22Rv1 (cell line): Measurements from ENCODE around the gene SLC40A1.

Source experiments
- H3K27ac ChIP-seq: fragments of 450-650 bp; 2 replicates; pipeline ENCODE4 v1.5.1; 2017
- ZFX ChIP-seq: fragments of 450-650 bp; IDR thresholded peaks from 2 replicates; pipeline ENCODE4 v1.6.1; 2017; ENCODE audit warnings: antibody characterized with exemption, borderline replicate concordance
- TF ChIP-seq, protein P1 (sequence below): fragments of 450-650 bp; IDR thresholded peaks from 2 replicates; pipeline ENCODE4 v1.5.1; 2017; ENCODE audit warnings: mild to moderate bottlenecking

Gene SLC40A1

DNA sequence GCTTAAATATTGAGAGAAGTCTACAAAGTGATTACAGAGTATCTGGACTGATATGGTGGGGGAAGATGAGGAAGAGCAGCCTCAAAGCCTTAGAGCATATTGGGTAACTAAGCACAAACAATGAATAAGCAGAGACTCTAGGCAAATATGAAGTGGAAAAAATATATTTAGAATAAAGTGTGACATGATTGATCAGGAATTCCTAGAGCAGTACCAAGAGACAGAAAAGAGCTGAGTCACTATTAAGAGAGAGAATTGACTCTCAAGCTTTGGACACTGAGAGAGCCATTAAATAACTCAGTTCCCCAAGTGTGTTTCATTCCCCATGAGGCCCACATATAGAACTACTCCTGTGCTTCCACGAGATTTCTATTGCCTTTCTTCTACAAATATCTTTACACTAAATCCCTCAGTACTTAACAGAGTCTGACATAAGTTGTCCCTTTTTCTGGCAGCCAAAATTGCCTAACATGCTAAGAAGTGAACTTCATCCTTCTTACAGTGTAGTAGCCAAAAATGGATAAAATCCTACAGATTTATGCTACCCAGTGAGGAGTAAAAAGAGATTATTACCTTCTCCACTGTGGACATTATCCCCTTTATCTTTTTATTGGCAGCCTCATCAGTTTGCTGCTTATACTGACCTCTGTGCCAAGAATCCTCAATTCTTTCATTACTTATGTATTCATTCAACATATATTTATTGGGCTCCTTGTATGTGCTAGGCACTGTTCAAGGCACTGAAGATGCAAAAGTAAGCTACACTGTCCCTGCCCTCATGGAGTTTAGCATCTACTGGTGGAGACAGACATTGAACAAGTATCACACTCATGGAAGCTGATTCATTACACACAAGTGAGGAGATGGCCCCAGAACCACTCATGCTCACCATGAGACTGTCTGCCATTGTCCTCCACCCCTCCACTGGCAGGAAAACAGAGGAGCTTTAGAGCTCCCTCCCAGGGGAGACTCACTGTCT lies 45.4 kb downstream of the SLC40A1 start:
- H3K27ac ChIP-seq = no peak overlapping the region
- TF ChIP-seq ZFX = no peak
- TF ChIP-seq, protein P1, sequence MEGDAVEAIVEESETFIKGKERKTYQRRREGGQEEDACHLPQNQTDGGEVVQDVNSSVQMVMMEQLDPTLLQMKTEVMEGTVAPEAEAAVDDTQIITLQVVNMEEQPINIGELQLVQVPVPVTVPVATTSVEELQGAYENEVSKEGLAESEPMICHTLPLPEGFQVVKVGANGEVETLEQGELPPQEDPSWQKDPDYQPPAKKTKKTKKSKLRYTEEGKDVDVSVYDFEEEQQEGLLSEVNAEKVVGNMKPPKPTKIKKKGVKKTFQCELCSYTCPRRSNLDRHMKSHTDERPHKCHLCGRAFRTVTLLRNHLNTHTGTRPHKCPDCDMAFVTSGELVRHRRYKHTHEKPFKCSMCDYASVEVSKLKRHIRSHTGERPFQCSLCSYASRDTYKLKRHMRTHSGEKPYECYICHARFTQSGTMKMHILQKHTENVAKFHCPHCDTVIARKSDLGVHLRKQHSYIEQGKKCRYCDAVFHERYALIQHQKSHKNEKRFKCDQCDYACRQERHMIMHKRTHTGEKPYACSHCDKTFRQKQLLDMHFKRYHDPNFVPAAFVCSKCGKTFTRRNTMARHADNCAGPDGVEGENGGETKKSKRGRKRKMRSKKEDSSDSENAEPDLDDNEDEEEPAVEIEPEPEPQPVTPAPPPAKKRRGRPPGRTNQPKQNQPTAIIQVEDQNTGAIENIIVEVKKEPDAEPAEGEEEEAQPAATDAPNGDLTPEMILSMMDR = no peak

DNA sequence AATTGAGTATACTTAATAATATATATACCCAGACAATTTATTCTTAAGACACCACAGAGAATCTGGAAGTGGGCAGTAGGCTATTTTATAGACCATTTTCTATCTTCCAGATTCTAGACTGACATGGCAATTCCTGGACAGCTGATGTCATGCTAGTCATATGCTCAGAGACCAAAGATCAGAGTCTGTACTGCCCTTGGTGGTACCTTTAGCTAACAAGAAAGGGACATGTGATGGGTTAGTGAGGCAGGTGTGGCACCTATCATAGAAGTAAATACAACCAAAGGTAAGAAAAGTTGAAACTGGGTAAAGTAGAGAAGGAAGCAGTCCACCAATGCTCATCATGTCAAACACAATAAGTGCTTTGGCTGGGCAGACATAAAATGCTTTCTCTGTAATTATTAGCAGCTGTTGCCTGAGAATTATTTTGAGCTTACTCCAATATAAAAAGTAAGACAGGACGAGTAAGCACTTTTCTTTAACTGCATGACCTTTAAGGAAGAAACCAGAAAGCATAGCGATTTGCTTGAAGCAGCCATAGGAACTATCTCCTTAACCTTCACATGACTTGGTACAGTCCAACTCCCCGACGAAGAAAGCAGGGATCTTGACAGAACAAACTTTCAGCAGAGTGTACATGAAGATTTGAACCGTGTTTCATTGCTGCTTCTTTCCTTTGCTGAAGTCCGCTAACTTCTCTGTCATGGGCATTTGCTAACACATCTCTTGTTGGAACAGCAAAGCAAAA lies 47.1 kb downstream of the SLC40A1 start:
- H3K27ac ChIP-seq = no peak overlapping the region
- TF ChIP-seq ZFX = no peak
- TF ChIP-seq, protein P1 = no peak

DNA sequence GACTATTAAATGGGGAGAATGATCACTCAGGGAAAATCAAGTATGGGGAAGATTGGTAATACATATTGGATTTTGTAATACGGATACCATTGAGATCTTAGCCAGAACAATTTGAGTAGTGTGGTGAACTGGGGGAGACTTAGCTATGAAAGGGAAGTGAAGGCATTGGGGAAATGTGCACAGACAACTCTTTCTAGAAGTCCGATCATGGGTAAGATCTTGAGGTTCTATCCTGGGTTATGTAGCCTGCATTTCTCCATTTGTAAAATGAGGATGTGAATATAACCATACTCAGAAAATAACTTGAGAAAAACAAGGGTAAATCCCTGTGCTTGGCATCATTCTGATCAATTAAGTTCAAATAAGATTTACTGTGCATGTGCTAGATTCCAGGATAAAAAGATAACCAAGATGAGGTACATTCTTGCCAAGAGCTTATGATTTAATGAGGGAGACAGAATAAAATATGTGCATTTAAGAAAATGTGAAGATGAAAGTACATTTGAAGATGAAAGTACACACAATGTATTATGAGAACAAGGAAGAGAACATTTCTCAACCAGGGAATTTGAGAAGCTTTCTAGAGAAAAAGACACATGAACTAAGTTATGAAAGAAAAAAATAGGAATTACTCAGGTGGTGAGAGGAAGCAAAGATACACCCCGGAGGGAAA lies 49.5 kb downstream of the SLC40A1 start:
- no peak overlapping the region for H3K27ac ChIP-seq
- no peak for TF ChIP-seq ZFX
- TF ChIP-seq, protein P1 = no peak

DNA sequence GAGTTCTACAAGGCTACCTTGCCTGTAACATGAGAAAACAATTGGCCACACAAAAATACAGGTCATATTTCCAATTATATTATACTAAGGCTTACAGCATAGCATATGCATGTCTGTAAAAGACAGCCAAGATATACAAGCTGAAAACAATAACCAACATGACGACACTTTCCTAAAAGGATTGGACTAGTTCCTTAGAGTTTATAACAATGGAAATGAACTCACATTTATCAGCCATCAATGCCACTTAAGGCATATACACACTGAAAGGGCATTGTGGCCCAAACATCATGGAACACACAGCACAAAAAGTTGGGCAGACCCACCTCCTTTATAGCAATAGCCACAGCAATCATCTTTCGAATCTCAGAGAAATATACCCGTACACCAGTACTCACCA lies 52.0 kb downstream of the SLC40A1 start:
- TF ChIP-seq, protein P1 = no peak
- no peak for TF ChIP-seq ZFX

DNA sequence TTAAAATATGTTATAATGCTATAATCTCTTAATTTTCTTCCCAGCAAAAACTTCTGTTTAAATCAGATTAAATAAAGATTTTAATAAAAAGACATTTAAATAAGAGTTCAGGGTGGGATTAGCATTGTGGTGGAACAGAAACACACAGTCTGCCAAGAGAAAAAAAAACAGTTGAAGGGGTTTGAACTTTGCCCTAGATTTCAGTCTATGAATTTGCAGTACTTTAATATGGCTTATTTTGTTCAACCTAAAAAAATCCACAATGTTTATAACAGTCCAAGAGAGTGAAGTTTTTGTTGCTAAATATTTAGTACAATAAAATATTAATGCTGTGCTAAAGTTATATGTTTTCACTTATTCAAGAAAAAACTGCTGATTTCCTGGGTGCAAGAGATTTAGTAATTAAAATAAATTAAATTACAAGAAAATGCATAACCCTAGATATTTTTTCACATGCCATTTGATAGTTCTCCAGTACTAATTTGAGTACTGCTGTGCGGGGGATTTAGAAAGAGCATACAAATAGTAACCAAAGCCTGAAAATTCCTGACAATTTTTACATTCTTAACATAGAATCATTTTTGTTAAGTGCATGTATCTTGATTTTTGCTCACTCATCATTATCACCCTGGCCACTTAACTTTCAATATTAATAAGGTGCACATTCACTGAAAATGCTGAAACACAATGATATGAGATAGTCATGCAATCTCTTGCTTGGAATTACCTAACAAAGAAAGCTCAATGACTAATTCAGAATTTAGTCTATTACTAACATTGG lies 52.6 kb downstream of the SLC40A1 start:
- TF ChIP-seq, protein P1 = no peak
- TF ChIP-seq ZFX = no peak
- H3K27ac ChIP-seq = no peak overlapping the region

More for the DNA sequence above, 52.0 kb downstream of the SLC40A1 start:
- H3K27ac ChIP-seq = no peak overlapping the region

DNA sequence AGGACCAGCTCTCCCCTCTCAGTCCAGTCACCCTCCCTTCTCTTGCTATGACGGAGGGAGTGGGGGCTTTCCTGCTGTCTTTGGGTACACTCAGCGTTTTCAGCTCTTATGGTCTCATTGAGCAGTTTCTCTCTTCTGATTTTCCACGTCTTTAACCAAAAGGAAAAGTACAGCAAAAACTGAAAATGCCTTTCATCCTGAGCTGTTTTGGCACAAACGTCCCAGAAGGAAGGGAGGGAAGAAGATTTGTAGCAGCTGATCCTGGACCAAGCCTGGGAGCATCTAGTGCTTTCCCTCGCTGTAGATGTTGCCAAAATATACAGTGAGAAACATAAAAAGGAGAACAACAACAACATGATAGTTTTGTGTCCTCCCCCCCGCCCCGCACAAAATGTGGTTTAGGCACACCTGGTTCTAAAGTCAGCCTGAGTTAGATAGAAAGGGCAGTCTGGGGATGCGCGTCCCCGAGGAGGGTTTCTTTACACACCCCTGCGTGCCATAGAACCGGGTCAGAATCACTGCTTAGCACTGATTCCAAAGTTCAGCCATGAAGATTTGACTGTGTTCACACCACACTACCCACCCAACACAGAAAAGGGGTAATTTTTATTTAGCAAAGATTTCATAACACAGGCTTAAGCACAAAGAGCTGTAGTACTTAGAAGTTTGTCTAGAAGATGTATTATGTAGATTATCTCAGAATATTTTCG lies 53.4 kb downstream of the SLC40A1 start:
- no peak overlapping the region for H3K27ac ChIP-seq
- TF ChIP-seq, protein P1 = no peak
- TF ChIP-seq ZFX = no peak
